Measurements from ENCODE around the gene OLFML2A.

DNA sequence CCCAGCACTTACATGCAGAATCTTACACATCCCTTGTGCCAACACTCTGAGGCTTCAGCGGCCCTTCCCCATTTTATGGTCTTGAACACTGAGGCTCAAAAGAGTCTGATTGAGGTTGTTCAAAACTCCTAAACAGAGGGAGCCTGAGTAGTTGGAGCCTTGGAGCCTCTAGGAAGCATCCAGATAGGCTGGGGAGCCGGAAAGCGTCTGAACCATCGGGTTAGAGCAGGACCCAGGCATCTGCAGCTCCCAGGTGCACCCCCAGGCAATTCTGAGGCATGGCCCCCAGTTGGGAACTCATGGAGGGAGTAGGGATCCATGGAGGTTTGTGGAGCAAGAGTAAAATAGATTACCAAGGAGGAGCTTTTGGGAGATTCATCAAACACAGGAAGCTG is 3.8 kb downstream of the OLFML2A start:
- no peak for TF ChIP-seq CTCF (IDR thresholded peaks at IDR 0.05; ENCODE audit: low read length)
- TF ChIP-seq EZH2 (IDR thresholded peaks at IDR 0.05; ENCODE audit: borderline replicate concordance, low read length) = no peak

Measured in OCI-LY1 (cell line).